Ovary (tissue), 9 donors: ENCODE data around the gene KLHL30. TPM values are rescaled to one million over a fixed set of nuclear protein-coding genes. Genes with fewer than 3 reads are reported as not detected.

Experiments
- DNase-seq, 5 donors: peaks; one replicate each; pipeline ENCODE4 v3.0.0-alpha.2; 2019 to 2020
- H3K27ac ChIP-seq, 2 donors: fragments of 200-600 bp; one replicate each; pipeline versions ENCODE4 v1.5.1 to v1.8.0; 2019 to 2022
- H3K27me3 ChIP-seq: fragments of 200-600 bp; one replicate; pipeline ENCODE4 v1.8.0; 2022
- H3K36me3 ChIP-seq: fragments of 200-600 bp; sonication (generic); one replicate; pipeline ENCODE4 v1.5.1; 2019
- H3K4me1 ChIP-seq: one replicate; pipeline ENCODE4 v1.8.1; 2013; ENCODE audit warnings: mild to moderate bottlenecking, moderate library complexity; ENCODE audit not compliant: insufficient read depth
- H3K4me3 ChIP-seq: fragments of 200-600 bp; sonication (generic); one replicate; pipeline ENCODE4 v1.5.1; 2017
- H3K9me3 ChIP-seq, 2 donors: fragments of 200-600 bp in 1 of 2; sonication (generic) in 1 of 2; one replicate each; pipeline versions ENCODE4 v1.5.1 to v1.8.1; 2013 to 2019; ENCODE audit warnings: mild to moderate bottlenecking in 1 of 2, moderate library complexity in 1 of 2
- CTCF ChIP-seq, 3 donors: fragments of 450-650 bp in 2 of 3; fragments of 200-600 bp in 1 of 3; IDR thresholded peaks; one replicate each; pipeline versions ENCODE4 v1.5.1 to v1.8.0; 2016 to 2022; ENCODE audit warnings: antibody characterized with exemption in 3 of 3, mild to moderate bottlenecking in 1 of 3
- EP300 ChIP-seq: sonication (generic); formaldehyde crosslinking; IDR thresholded peaks from one replicate; pipeline ENCODE4 v1.6.1; 2017; ENCODE audit warnings: antibody characterized with exemption
- POLR2A ChIP-seq: fragments of 450-650 bp; IDR thresholded peaks from one replicate; pipeline ENCODE4 v1.6.1; 2017; ENCODE audit warnings: antibody characterized with exemption, mild to moderate bottlenecking, moderate library complexity
- WGBS, 3 donors: extraction: QIAGEN DNeasy Blood & Tissue Kit in 1 of 3; methylation state at CpG; one replicate each; pipeline versions ENCODE4 v1.1.5 to v1.1.7; 2013 to 2017; 5-methylcytosine and 5-hydroxymethylcytosine counted together
- intact Hi-C, 4 donors: fragments of 100-400 bp; cut with DNase I; formaldehyde crosslinking; loops; one replicate each; pipeline versions ENCODE4 v1.11.0 to v1.15.1; 2022 to 2023
- polyA plus RNA-seq, 2 donors: library from polyadenylated mRNA; stranded (reverse); fragments of 200-250 nt in 1 of 2; fragments of 350-450 nt in 1 of 2; fragmentation: Illumina TruSeq in 1 of 2; extraction: RNeasy Lipid Tissue Mini Kit (QIAGEN cat#74804) in 1 of 2; gene quantifications; one replicate each; pipeline ENCODE4 v1.2.3, GENCODE V29; 2013 to 2014
- total RNA-seq, 7 donors: library from RNA; depleted of rRNA in 2 of 7; stranded (reverse); fragments of >200 nt in 2 of 7; fragmentation: NEBNext Ultra II Directional in 3 of 7; extraction: Animal tissue kit (Norgen Biotek cat#: 25700) in 3 of 7; gene quantifications; one replicate each; pipeline versions ENCODE4 v1.1.0 to v1.2.4, GENCODE V29; 2016 to 2023
- donor health status: DM: no; HTN: no; CAD: no; lungs with moderate emphysema.
- donor health status: DM: no; HTN: no; CAD: no.
- donor health status: Bipolar disorder and iron deficiency.
- donor health status: DM: yes; HTN: yes; CAD: no.
- donor health status: DM: no; HTN: no; CAD: no.
- donor health status: DM: yes; HTN: yes; CAD: no.

The KLHL30 gene
- total and polyA plus RNA-seq, 9 donors: 0.08 to 0.74 (median 0.24) TPM; not detected in 1

DNA sequence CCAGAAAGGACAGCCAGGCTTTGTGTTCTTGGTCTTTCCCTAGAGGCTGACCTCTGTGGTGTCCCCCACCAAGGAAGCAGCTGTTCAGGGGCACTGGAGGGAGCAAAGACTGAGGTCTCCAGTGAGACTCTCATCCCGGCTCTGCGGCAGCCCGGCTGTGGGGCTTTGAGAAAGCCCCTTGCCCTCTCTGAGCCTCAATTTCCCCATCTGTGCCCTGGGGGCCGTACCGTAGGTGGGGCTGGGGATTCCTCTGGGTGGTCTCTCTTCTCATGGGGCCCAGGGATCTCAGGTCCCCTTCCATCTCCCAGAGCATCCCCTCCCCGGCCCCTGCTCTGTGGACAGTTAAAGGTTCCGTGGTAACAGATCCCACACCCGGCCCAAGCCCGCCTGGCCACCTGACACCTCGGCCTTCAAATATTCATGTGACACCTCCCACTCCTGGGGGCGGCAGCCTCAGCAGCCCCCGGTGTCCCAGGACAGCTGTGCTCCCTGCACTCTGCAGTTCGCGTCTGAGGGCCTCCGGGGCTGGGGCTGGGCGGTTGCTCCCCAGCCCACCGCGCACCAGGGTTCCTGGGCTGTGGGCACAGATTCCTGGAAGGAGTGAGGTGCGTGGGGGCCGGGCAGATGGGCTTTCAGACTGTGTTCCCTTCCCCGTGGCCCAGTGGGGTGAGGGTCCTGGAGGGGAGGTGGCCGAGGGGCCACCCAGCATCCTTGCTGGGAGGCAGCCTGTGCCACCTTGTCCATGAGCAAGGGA lies 15.1 kb upstream of the KLHL30 start:
- Histone ChIP-seq H3K9me3 (no peaks in the 10 kb centered on the region), H3K27me3 (no peaks in the 10 kb centered on the region), H3K4me1 (peaks cover 6% of the 10 kb centered on the region), H3K36me3 (no peaks in the 10 kb centered on the region), H3K4me3 (no peak overlapping the region), H3K27ac (no peak overlapping the region)
- intact Hi-C loops: no loop called here
- no peak for DNase-seq
- WGBS, 3 donors: 63 to 75% (median 72%) methylated on average over 21 to 22 of the region's 22 CpGs
- TF ChIP-seq CTCF (IDR thresholded peaks at IDR 0.05) (no peak), EP300 (no peak), POLR2A (no peak)

- Histone ChIP-seq H3K9me3 (no peaks in the 10 kb centered on the region), H3K27me3 (no peaks in the 10 kb centered on the region), H3K36me3 (no peaks in the 10 kb centered on the region), H3K4me3 (no peak overlapping the region), H3K27ac (no peak overlapping the region), H3K4me1 (peaks cover 6% of the 10 kb centered on the region)
- no peak for TF ChIP-seq CTCF (IDR thresholded peaks at IDR 0.05)
- no peak for TF ChIP-seq POLR2A
- TF ChIP-seq EP300: no peak
- intact Hi-C loops: no loop called here
- DNase-seq: no peak
- 59 to 73% (median 65%) methylated on average over 14 of the region's 14 CpGs for WGBS, 3 donors
Measured at GRCh38 chr2:238123991-238124470, 14.4 kb upstream of the KLHL30 start.

DNA sequence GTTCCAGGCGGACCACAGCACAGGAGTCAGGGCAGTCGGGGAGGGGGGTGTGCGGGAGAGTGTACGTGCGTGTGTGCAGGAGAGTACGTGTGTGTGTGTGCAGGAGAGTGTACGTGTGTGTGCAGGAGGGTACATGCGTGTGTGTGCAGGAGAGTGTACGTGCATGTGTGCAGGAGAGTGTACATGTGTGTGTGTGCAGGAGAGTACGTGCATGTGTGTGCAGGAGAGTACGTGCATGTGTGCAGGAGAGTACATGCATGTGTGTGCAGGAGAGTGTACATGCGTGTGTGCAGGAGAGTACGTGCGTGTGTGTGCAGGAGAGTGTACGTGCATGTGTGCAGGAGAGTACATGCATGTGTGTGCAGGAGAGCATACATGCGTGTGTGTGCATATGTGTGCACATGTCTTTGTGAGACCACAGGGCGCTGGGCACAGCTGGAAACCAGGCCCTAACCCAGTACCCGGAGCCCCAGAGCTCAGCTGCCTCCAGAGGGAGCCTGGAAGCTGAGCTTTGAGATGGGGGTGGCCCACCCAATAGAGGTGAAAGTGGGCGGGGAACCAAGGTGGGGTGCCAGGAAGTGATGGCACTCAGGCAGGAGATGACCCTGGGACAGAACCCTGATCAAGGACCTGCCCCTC lies 13.9 kb upstream of the KLHL30 start:
- 85 to 88% (median 88%) methylated on average over 19 of the region's 19 CpGs for WGBS, 3 donors
- Histone ChIP-seq H3K27me3 (no peaks in the 10 kb centered on the region), H3K4me1 (peaks cover 6% of the 10 kb centered on the region), H3K36me3 (no peaks in the 10 kb centered on the region), H3K4me3 (no peak overlapping the region), H3K27ac (no peak overlapping the region), H3K9me3 (no peaks in the 10 kb centered on the region)
- intact Hi-C loops: no loop called here
- DNase-seq: no peak
- TF ChIP-seq POLR2A: no peak
- no peak for TF ChIP-seq CTCF (IDR thresholded peaks at IDR 0.05)
- TF ChIP-seq EP300: no peak

GRCh38 chr2:238125127-238125885 lies 13.2 kb upstream of the KLHL30 start:
- WGBS, 3 donors: 85 to 91% (median 90%) methylated on average over 20 of the region's 20 CpGs
- no peak for TF ChIP-seq EP300
- no peak for TF ChIP-seq POLR2A
- no peak for TF ChIP-seq CTCF (IDR thresholded peaks at IDR 0.05)
- no peaks in the 10 kb centered on the region for H3K36me3 ChIP-seq
- H3K9me3 ChIP-seq: no peaks in the 10 kb centered on the region
- peaks cover 6% of the 10 kb centered on the region for H3K4me1 ChIP-seq
- DNase-seq: no peak
- H3K4me3 ChIP-seq: no peak overlapping the region
- intact Hi-C loops: no loop called here
- H3K27me3 ChIP-seq: no peaks in the 10 kb centered on the region
- H3K27ac ChIP-seq: no peak overlapping the region
